T-helper 2 cell (primary cell): Measurements from ENCODE around the gene DMAC2L.
A peak's percentile ranks its signal among the peaks of the same experiment; 100 is the strongest.
"Not testable (repeated sequence)": the region's sequence is repeated elsewhere in the genome, so short reads cannot be mapped to it uniquely, and the experiment has no call there.

Experiments used
- DNase-seq, 5 experiments: peaks; one replicate each; pipeline versions ENCODE4 v3.0.0 to v3.0.0-alpha.2; 2012 to 2022
- total RNA-seq, 2 donors: gene quantifications; one replicate each; lab custom pipeline; 2026; lab: John Stamatoyannopoulos, UW

DMAC2L gene, protein sequence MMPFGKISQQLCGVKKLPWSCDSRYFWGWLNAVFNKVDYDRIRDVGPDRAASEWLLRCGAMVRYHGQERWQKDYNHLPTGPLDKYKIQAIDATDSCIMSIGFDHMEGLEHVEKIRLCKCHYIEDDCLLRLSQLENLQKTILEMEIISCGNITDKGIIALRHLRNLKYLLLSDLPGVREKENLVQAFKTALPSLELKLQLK
- 9.4 to 13.3 reads per million in 2 donors for total RNA-seq

DNA sequence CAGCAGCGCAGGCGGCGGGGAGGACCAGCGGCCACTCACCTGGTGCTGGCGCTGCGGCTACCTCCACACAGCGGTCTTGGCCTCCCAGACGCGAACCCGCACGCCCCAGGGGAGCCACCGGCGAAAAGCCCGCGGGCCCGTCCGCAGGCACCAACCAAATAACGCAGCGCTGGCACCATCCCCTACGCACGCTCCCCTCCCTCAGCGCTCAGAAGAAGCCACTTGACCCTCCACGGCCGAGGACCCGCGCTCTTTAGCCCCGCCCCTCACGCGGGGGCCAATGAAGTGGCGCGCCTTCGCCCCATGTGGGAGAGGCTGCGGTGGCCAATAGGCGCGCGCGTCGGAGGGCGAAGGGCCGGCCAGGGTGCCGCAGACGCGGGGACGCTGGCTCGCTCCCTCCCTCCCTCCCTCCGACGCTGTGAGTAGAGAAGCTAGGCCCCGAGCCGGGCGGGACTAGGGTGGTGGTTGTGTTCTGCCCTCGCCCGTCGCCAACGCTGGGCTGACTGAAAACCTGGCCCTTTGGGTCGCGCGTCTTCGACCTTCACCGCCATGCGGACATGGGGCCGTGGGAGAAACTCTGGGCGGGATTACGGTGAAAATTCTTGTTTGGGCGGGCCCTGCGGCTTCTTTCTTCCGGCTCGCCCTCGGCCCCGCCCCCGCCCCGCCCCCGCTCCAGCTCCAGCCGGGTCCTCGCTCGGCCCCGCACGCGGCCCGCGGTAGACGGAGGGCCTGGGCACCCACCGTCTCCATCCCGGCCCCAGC, at the start of gene DMAC2L, which contains the start of gene L2HGDH:
TSS of gene DMAC2L (plus strand) at position 353 of the 762 bp plus-strand sequence. CDS start 9,164 bp downstream, outside the sequence.
TSS of gene L2HGDH (minus strand) at position 258 of the 762 bp plus-strand sequence. CDS start at position 179, 79 bp downstream.
- peak; percentile 73 to 96 (median 83) for DNase-seq

DNA sequence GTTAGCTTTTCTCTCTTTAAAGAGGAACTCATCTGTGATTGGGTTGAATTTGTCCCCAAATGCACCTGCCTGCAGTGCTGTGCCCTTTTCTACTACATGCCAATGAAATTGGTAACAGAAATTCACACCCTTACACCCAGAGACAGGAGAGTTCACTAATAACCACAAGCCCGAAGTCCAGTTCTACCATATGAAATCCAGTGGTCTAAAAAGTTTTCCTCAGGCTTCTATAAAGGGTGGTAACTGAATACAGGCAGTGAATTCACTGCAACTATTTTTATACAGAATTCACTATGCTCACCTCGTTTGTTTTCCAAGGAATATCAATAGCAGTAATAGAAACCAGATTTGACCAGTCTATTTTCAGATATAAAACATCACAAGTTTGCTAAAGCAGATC, 49.3 kb upstream of the DMAC2L start:
- DNase-seq: no peak

DNA sequence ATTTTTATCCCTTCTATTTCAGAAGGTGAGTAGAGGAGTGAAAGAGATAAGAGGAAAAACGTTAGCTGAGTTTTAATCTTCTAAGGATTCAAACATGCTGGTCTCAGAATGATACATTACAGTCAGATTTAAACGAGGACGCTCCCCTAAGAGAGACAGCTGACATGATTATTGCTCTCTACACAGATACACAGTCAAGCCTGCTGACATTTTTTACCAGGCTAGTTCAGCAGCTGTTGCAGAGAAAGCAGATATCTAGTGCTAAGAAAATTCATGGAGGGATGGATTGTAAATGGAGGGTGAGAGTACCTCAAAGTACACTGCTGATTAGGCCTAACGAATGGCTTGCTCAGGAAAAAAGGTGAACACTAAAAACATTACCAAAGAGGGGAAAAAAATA, 48.8 kb upstream of the DMAC2L start:
- no peak for DNase-seq

DNA sequence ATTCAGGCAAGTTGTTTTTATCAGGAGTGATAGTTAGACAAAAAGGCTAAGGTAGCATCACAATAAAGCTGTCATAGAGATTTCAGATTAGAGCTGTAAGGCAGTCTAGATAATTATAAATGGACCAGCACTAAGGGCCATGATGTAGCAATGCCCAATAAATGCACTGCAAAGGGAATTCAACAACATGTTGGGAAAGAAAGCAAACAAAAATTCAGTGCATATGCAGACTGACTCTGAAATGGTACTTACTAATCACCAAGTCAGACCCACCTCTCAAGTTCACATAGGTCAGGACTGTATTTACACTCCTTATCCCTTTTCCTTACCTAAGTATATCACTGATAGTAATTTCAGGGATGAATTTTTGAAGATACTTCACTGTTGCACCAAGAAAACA, 47.1 kb upstream of the DMAC2L start:
- DNase-seq: no peak

DNA sequence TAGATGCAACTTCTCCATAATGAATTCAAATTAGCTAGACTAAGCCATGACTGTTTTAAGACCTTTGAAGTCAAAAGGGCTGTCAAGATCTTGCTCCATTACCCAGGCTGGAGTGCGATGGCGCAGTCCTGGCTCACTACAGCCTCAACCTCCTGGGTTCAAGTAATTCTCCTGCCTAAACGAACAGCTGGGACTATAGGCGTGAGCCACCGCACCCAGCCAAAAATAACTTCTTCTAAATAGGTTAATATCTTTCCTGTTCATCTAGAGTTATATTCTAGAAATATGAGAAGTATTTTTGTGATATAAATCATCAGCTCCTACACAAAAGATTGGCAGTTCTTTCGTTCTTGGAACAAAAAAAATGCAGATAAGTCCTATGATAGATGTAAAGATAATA, 41.2 kb upstream of the DMAC2L start:
- no peak for DNase-seq

DNA sequence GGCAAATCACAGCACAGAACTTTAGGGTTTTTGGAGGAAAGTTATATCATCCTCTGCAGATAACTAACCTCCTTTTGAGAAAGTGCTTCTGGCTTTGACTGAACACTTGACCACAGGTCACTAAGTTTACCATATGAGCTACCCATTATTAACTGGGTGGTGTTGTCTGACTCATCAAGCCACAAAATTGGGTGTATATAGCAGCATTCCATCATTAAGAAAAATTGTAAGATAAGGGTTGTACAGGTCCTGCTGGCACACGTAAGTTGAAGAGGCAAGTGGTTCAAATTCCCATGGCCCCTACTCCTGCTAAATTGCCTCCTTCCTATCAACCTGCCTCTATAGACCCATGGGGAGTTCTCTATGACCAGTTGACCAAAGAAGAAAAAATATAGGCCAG, 39.6 kb upstream of the DMAC2L start:
- DNase-seq: no peak

DNA sequence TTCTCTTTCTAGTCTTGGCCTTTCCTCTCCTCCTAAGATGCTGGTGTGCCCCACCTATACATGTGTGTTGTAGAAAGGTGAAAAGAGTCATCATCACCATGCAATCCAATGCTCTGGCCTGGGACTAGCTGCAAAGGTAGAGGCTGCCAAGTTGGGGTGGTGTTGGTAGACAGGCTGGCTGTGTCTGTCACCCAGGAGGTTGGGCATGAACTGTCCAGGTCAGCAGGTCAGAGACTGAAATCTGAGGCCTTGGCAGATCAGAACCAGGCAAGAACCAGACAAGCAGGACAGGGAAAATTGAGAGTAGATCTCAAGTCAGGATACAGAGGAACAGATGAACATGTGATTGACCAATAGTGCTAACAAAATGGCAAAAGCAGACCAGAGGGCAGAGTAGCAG, 26.3 kb upstream of the DMAC2L start:
- DNase-seq: no peak

DNA sequence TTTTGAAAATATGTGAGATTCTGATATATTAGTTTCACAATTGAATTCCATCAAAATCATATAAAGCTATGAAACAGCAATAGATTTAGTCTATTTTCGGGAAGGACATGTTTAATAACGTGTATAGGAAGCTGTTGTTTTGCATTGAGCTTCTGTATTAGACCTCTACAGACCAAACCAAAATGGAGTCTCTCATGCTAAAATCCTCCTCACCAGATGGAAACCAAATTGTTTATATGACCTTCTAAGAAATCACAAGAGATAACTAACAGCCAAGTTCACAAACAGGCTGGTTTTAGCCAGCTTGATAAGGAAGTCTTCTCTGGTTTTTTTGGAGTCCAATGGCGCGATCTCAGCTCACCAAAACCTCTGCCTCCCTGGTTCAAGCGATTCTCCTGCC, 24.0 kb upstream of the DMAC2L start:
- no peak for DNase-seq

DNA sequence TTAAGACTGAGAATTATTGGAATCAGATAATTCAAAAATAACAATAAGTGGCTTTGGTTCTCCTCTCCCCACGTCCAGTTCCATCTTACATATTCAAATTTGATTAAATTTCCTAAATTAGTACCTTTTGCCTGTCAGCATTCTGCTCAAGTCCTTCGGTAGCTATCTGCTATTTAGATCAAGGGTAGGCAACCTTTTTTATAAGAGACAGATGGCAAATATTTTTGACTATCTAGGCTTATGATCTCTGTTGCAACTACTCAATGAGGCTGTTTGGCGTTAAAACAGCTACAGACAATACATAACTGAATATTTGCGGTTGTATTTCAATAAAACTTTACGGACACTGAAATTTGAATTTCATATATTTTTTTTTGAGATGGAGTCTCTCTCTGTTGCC, 21.8 kb upstream of the DMAC2L start:
- DNase-seq: no peak

DNA sequence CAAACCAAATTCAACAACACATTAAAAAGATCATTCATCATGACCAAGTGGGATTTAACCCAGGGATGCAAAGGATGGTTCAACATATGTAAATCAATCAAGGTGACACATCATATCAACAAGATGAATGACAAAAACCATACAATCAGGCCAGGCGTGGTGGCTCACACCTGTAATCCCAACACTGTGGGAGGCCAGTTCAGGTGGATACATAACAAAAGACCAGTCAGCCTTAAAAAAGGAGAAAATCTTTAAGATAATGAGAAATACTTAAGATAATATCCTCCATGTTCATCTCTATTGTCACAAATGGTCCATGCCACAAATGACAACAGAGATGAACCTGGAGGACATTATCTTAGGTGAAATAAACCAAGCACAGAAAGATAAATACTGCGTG, 12.5 kb upstream of the DMAC2L start:
- DNase-seq: no peak

DNA sequence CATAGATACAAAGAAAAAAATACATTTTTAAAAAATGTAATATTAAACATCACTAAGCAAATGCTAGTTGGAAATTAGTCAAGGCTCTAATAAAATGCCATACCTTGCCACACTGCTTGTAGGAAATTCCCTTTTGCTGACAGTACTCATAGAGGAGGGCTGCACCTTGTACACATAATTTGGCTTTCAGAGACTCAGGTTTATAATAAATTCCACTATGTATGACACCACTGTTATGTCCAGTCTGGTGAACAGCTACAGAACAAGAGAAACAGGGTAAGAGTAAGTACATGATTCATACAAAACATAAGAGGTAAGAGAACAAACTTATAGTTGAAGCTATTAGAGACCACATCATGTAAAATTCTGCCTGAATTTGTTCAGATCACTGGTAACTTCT, 10.2 kb upstream of the DMAC2L start:
- no peak for DNase-seq

DNA sequence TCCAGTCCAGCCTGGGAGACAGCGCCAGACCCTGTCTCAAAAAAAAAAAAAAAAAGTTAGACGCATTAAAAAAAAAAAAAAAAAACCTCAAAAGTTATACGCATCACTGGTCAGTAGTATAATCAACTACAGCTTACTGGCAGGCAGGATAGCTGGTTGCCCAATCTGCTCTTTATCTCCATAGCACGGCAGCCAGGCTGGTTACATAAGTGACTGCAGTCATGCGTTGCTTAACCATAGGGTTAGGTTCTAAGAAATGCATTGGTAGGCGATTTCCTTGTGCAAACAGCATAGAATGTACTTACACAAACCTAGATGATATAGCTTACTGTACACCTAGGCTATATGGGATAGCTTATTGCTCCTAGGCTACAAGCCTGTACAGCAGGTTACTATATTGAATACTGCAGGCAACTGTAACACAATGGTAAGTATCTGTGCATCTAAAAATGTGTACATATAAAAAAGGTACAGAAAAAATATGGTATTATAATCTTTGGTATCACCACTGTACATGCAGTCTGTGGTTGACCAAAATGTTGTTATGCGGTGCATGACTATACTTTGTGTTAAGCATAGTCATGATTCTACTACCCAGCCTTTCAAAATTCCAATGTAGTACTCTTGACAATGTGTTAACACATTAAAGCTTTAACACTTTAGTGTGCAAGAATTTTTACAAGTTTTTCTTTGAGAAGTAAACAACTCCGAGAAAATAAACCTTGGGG, 8.2 kb upstream of the DMAC2L start:
- DNase-seq: peak in 1 of 5 experiments; percentile 20

DNA sequence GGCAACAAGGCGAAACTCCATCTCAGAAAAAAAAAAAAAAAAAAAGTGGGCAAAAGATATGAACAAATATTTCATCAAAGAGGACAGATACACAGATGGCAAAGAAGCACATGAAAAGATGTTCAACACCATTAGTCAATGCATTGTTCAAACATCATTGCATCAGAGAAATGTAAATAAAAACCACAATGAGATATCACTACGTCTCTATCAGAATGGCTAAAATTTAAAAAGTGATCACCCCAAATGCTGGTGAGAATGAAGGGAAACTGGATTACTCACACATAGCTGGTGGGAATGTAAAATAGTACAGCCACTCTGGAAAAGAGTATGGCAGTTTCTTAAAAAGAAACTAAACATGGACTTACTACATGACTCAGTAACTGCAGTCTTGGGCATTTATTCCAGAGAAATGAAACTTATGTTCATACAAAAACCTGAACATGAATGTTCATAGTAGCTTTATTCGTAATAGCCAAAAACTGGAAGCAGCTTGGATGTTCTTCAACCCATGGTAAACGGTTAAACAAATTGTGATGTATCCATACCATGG, 3.7 kb upstream of the DMAC2L start:
- peak in 1 of 5 experiments; percentile 3 for DNase-seq

DNA sequence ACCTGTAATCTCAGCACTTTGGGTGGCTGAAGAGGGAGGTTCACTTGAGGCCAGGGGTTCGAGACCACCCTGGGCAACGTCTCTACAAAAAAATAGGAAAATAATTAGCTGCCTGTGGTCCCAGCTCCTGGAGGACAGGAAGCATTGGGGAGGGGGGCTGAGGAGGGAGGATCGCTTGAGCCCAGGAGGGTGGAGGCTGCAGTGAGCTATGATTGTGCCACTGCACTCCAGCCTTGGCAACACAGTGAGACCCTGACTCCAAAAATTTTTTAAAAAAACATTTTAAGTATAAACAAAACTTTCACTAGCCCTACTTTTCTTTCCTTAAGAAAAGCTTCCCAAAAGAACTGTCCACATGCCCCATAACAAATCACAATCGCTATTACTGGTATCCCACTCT, 1.7 kb upstream of the DMAC2L start:
- no peak for DNase-seq

DNA sequence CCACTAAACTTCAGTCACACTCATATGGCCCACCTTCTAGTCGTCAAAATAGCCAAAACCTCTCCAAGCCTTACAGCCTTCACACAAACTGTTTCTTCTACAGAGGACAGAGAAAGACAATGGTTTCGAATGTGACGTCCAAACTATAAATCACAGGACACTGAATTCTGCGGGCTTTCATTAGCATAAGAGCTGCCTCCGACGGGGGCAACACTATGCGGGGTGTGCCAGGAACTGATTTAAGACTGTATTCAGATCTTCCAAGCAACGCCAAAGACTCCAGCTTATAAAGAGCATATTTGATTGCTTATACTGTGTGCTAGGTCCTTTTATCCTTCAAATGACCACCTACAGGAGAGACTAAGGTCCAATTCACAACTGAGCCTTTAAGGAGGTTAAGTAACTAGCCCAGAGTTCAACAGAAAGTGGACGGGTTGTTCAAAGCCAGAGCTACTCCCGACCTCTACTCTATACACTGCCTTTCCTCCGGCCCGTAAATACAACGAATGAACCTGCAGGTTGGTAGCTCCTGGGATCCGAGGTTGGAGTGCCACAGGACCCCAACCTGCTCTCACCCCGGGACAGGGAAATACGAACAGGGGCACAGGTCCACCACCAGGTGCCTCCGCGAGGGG, 670 bp upstream of the DMAC2L start:
- no peak for DNase-seq

DNA sequence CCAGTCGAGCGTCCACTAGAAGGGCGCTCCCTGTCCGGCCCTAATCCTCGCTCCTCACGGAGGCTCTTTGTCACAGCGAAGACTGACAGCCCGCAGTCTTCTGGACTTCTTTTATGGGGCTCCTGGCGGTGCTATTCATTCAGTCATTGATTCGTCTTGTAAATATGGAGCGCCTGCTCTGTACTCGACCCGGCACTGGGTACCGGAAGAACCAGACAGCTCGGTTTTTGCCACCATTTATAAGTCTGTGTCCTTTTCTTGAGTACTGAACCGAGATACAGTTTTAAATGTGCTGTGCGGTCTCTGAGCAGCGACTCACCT, 570 bp downstream of the DMAC2L start:
- DNase-seq: peak in 2 of 5 experiments; percentile 68 to 79

DNA sequence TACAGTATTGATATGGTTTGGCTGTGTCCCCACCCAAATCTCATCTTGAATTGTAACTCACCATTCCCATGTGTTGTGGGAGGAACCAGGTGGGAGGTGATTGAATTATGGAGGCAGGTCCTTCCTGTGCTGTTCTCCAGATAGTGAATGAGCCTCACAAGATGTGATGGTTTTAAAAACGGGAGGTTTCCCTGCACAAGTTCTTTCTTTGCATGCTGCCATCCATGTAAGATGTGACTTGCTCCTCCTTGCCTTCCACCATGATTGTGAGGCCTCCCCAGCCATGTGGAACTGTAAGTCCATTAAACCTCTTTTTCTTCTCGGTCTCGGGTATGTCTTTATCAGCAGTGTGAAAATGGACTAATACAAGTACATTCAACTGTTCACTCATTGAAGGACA, 2.0 kb downstream of the DMAC2L start:
- DNase-seq: not testable (repeated sequence)

DNA sequence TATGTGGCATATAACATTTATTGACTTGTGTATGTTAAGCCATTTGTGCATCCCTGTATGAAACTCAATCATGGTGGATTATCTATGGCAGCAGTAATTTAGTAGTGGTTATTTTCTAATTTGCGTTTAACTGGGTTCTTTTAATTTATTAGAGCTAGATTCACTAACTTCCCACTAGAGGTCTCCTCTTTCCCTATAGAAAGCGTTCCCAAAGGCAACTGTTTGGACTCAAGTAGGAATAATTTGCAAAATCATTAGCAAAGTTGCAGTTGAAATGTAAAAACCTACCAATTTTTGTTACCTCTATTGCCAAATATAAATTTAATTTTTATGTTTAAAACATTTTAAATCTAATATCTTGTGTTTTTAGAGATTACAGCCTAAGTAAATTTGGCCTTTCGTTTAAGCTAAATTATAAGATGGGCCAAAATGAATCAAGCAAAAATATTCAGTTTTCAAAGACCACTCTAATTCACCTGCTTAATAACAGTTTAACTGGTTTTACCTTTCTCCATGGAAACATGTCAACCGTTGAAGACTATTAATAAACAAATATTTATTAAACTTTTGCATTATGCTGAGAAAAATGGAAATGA, 6.0 kb downstream of the DMAC2L start:
- DNase-seq: no peak

DNA sequence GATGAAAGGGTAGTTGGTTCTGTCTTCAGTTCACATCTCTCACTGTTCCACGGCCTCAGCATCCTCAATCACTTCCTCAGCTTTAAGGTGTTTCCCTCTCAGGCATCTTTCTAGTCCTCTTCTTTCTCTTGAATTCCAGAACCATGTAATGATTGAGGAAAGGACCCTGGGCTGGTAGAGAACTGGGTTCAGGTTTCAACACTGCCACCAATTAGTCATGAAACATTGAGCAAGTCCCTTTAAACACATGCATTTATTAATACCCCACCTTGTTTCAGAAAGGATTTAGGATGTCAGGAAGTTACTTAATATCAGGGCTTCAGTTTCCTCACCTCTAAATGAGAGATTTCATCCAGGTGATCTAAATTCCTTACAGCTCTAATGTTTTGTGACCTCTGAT, 7.2 kb downstream of the DMAC2L start:
- no peak for DNase-seq

DNA sequence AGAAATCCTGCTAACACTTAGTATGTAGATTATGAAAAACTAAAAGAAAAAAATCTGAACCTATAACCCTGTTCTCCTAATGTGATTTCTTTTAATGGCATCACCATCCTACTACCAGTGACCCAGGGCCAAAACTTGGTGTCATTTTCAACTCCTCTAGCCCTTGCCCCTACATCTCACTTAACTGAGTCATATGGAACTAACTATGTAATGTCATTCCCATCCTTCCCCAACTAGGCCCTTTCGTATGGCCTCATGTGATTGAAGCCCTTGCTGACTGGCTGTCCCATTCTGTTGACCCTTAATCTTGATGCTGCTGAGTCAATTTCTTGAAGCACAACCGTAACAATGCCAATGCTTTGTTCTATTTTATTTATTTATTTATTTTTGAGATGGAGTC, 7.6 kb downstream of the DMAC2L start:
- DNase-seq: no peak

DNA sequence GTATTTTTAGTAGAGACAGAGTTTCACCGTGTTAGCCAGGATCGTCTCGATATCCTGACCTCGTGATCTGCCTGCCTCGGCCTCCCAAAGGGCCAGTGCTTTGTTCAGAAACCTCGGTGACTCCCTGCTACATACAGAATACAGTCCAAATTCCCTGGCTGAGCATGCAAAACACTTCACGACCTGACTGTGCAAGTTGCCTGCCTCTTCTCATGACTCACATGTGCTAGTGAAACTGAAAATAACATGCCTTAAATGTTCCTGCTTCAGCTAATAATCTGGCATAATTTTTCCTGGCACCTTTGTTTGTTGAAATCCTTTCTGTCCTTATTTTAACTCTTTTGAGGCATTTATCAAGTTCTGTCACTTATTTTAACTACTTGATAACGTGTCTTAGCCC, 8.2 kb downstream of the DMAC2L start:
- DNase-seq: no peak

DNA sequence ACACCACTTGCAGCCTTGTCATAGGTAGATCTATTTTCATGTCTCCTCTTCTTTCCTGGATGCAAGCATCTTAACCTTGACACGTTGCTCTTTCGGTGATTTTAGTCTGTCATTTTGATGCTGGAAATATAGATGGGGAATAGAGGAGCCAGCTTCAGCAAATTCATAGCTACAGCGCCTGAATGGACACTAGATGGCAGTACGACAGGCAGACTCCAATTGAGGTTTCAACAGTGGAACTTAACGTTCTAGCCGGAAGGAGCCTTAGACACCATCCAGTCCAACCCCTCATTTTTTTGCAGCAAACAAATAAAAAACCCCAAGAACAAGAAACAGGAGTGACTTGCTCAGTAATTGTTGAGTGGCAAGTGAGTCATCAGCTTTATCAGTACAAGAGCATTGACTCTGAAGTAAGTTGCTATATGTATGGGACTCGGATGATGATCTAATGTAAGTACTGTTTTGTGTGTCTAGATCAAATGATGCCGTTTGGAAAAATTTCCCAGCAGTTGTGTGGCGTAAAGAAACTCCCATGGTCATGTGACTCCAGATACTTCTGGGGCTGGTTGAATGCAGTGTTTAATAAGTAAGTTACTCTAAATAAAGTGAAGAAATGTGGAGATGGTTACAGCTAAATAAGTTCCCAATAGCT, 9.0 kb downstream of the DMAC2L start:
- DNase-seq: peak in 4 of 5 experiments; percentile 36 to 95 (median 57)
